Thyroid gland (tissue), 4 donors: ENCODE data around the gene TPK1.

Experiments used
- CTCF ChIP-seq, 6 experiments: fragments of 200-600 bp in 3 of 6; fragments of 450-650 bp in 3 of 6; sonication (generic) in 3 of 6; IDR thresholded peaks; one replicate each; pipeline ENCODE4 v1.5.1; 2016 to 2019; ENCODE audit warnings: antibody characterized with exemption in 6 of 6, mild to moderate bottlenecking in 2 of 6, inconsistent platforms in 1 of 6, moderate library complexity in 1 of 6
- POLR2A ChIP-seq, 2 donors: fragments of 450-650 bp; IDR thresholded peaks; one replicate each; pipeline ENCODE4 v1.6.1; 2017; ENCODE audit warnings: antibody characterized with exemption in 2 of 2, mild to moderate bottlenecking in 2 of 2, moderate library complexity in 1 of 2

GRCh38 chr7:144629011-144629410 is 206.8 kb downstream of the TPK1 start:
- TF ChIP-seq CTCF (IDR thresholded peaks at IDR 0.05) (no peak), POLR2A (IDR thresholded peaks at IDR 0.05) (no peak)
